Measurements from ENCODE around the gene PDE1C.
A peak's percentile ranks its signal among the peaks of the same experiment; 100 is the strongest.
"Not testable (repeated sequence)": the region's sequence is repeated elsewhere in the genome, so short reads cannot be mapped to it uniquely, and the experiment has no call there.

PDE1C gene

GRCh38 chr7:32076802-32077201 is 6.6 kb upstream of the PDE1C start:
- H3K4me1 ChIP-seq (ENCODE audit: control insufficient read depth, insufficient read depth, low read length); H3K27ac ChIP-seq (ENCODE audit: insufficient read depth, low read depth, low read length, poor library complexity, severe bottlenecking); H3K36me3 ChIP-seq (ENCODE audit: control insufficient read depth, insufficient read depth, low read length); H3K4me3 ChIP-seq (ENCODE audit: insufficient read depth, low read depth, low read length); H3K9me3 ChIP-seq (ENCODE audit: control insufficient read depth, low read length): not testable (repeated sequence)
- H3K27me3 ChIP-seq (ENCODE audit: control insufficient read depth, insufficient read depth, low read length, poor library complexity, severe bottlenecking) = peaks cover 13% of the 10 kb centered on the region
- WGBS, 2 experiments = 88 to 90% methylated on average over 5 of the region's 5 CpGs

GRCh38 chr7:32075612-32076011 is 5.4 kb upstream of the PDE1C start:
- Histone ChIP-seq H3K4me1 (ENCODE audit: control insufficient read depth, insufficient read depth, low read length) (no peaks in the 10 kb centered on the region), H3K27me3 (ENCODE audit: control insufficient read depth, insufficient read depth, low read length, poor library complexity, severe bottlenecking) (peaks cover 25% of the 10 kb centered on the region), H3K27ac (ENCODE audit: insufficient read depth, low read depth, low read length, poor library complexity, severe bottlenecking) (no peak overlapping the region), H3K36me3 (ENCODE audit: control insufficient read depth, insufficient read depth, low read length) (no peaks in the 10 kb centered on the region), H3K4me3 (ENCODE audit: insufficient read depth, low read depth, low read length) (no peak overlapping the region), H3K9me3 (ENCODE audit: control insufficient read depth, low read length) (no peaks in the 10 kb centered on the region)
- 95% methylated on average over 4 of the region's 4 CpGs for WGBS, 2 experiments

- 82 to 84% methylated on average over 9 of the region's 9 CpGs for WGBS, 2 experiments
- Histone ChIP-seq H3K4me1 (ENCODE audit: control insufficient read depth, insufficient read depth, low read length) (no peaks in the 10 kb centered on the region), H3K9me3 (ENCODE audit: control insufficient read depth, low read length) (no peaks in the 10 kb centered on the region), H3K27me3 (ENCODE audit: control insufficient read depth, insufficient read depth, low read length, poor library complexity, severe bottlenecking) (peaks cover 32% of the 10 kb centered on the region), H3K36me3 (ENCODE audit: control insufficient read depth, insufficient read depth, low read length) (no peaks in the 10 kb centered on the region), H3K27ac (ENCODE audit: insufficient read depth, low read depth, low read length, poor library complexity, severe bottlenecking) (no peak overlapping the region), H3K4me3 (ENCODE audit: insufficient read depth, low read depth, low read length) (no peak overlapping the region)
These were observed 4.8 kb upstream of the PDE1C start for GRCh38 chr7:32074787-32075585.

- H3K27me3 ChIP-seq (ENCODE audit: control insufficient read depth, insufficient read depth, low read length, poor library complexity, severe bottlenecking) = peaks cover 46% of the 10 kb centered on the region
- no peak overlapping the region for H3K4me3 ChIP-seq (ENCODE audit: insufficient read depth, low read depth, low read length)
- H3K4me1 ChIP-seq (ENCODE audit: control insufficient read depth, insufficient read depth, low read length) = no peaks in the 10 kb centered on the region
- no peak overlapping the region for H3K27ac ChIP-seq (ENCODE audit: insufficient read depth, low read depth, low read length, poor library complexity, severe bottlenecking)
- WGBS, 2 experiments = 93 to 98% methylated on average over 1 of the region's 1 CpG
- H3K36me3 ChIP-seq (ENCODE audit: control insufficient read depth, insufficient read depth, low read length) = no peaks in the 10 kb centered on the region
- H3K9me3 ChIP-seq (ENCODE audit: control insufficient read depth, low read length) = no peaks in the 10 kb centered on the region
These were observed 3.3 kb upstream of the PDE1C start for GRCh38 chr7:32073533-32073932.

GRCh38 chr7:32072397-32072796 is 2.2 kb upstream of the PDE1C start:
- H3K36me3 ChIP-seq (ENCODE audit: control insufficient read depth, insufficient read depth, low read length) = no peaks in the 10 kb centered on the region
- no peaks in the 10 kb centered on the region for H3K9me3 ChIP-seq (ENCODE audit: control insufficient read depth, low read length)
- H3K27ac ChIP-seq (ENCODE audit: insufficient read depth, low read depth, low read length, poor library complexity, severe bottlenecking) = no peak overlapping the region
- no peak overlapping the region for H3K4me3 ChIP-seq (ENCODE audit: insufficient read depth, low read depth, low read length)
- H3K4me1 ChIP-seq (ENCODE audit: control insufficient read depth, insufficient read depth, low read length) = no peaks in the 10 kb centered on the region
- 65 to 76% methylated on average over 1 of the region's 2 CpGs for WGBS, 2 experiments
- H3K27me3 ChIP-seq (ENCODE audit: control insufficient read depth, insufficient read depth, low read length, poor library complexity, severe bottlenecking) = peaks cover 57% of the 10 kb centered on the region

- Histone ChIP-seq H3K27ac (ENCODE audit: insufficient read depth, low read depth, low read length, poor library complexity, severe bottlenecking) (no peak overlapping the region), H3K27me3 (ENCODE audit: control insufficient read depth, insufficient read depth, low read length, poor library complexity, severe bottlenecking) (peaks cover 66% of the 10 kb centered on the region), H3K4me3 (ENCODE audit: insufficient read depth, low read depth, low read length) (peak overlapping the region; percentile 45), H3K36me3 (ENCODE audit: control insufficient read depth, insufficient read depth, low read length) (no peaks in the 10 kb centered on the region), H3K9me3 (ENCODE audit: control insufficient read depth, low read length) (no peaks in the 10 kb centered on the region), H3K4me1 (ENCODE audit: control insufficient read depth, insufficient read depth, low read length) (no peaks in the 10 kb centered on the region)
- 38 to 39% methylated on average over 5 of the region's 6 CpGs for WGBS, 2 experiments
These were observed 1.4 kb upstream of the PDE1C start for GRCh38 chr7:32071466-32072091.

- Histone ChIP-seq H3K4me1 (ENCODE audit: control insufficient read depth, insufficient read depth, low read length) (no peaks in the 10 kb centered on the region), H3K27ac (ENCODE audit: insufficient read depth, low read depth, low read length, poor library complexity, severe bottlenecking) (no peak overlapping the region), H3K27me3 (ENCODE audit: control insufficient read depth, insufficient read depth, low read length, poor library complexity, severe bottlenecking) (peaks cover 72% of the 10 kb centered on the region), H3K4me3 (ENCODE audit: insufficient read depth, low read depth, low read length) (peak overlapping the region; percentile 45), H3K9me3 (ENCODE audit: control insufficient read depth, low read length) (no peaks in the 10 kb centered on the region), H3K36me3 (ENCODE audit: control insufficient read depth, insufficient read depth, low read length) (no peaks in the 10 kb centered on the region)
- WGBS, 2 experiments = 6 to 7% methylated on average over 9 of the region's 9 CpGs
These were observed 179 bp downstream of the PDE1C start for GRCh38 chr7:32070051-32070405.

- H3K4me1 ChIP-seq (ENCODE audit: control insufficient read depth, insufficient read depth, low read length) = no peaks in the 10 kb centered on the region
- H3K27ac ChIP-seq (ENCODE audit: insufficient read depth, low read depth, low read length, poor library complexity, severe bottlenecking) = no peak overlapping the region
- H3K9me3 ChIP-seq (ENCODE audit: control insufficient read depth, low read length) = no peaks in the 10 kb centered on the region
- H3K36me3 ChIP-seq (ENCODE audit: control insufficient read depth, insufficient read depth, low read length) = no peaks in the 10 kb centered on the region
- no peak overlapping the region for H3K4me3 ChIP-seq (ENCODE audit: insufficient read depth, low read depth, low read length)
- peaks cover 72% of the 10 kb centered on the region for H3K27me3 ChIP-seq (ENCODE audit: control insufficient read depth, insufficient read depth, low read length, poor library complexity, severe bottlenecking)
These were observed 1.0 kb downstream of the PDE1C start for GRCh38 chr7:32069116-32069650.

GRCh38 chr7:32068411-32069101 is 1.7 kb downstream of the PDE1C start:
- Histone ChIP-seq H3K27me3 (ENCODE audit: control insufficient read depth, insufficient read depth, low read length, poor library complexity, severe bottlenecking) (peaks cover 72% of the 10 kb centered on the region), H3K36me3 (ENCODE audit: control insufficient read depth, insufficient read depth, low read length) (no peaks in the 10 kb centered on the region), H3K4me1 (ENCODE audit: control insufficient read depth, insufficient read depth, low read length) (no peaks in the 10 kb centered on the region), H3K27ac (ENCODE audit: insufficient read depth, low read depth, low read length, poor library complexity, severe bottlenecking) (no peak overlapping the region), H3K9me3 (ENCODE audit: control insufficient read depth, low read length) (no peaks in the 10 kb centered on the region), H3K4me3 (ENCODE audit: insufficient read depth, low read depth, low read length) (no peak overlapping the region)
- 87 to 92% methylated on average over 11 of the region's 11 CpGs for WGBS, 2 experiments

- Histone ChIP-seq H3K9me3 (ENCODE audit: control insufficient read depth, low read length) (no peaks in the 10 kb centered on the region), H3K36me3 (ENCODE audit: control insufficient read depth, insufficient read depth, low read length) (no peaks in the 10 kb centered on the region), H3K27me3 (ENCODE audit: control insufficient read depth, insufficient read depth, low read length, poor library complexity, severe bottlenecking) (peaks cover 55% of the 10 kb centered on the region), H3K27ac (ENCODE audit: insufficient read depth, low read depth, low read length, poor library complexity, severe bottlenecking) (no peak overlapping the region), H3K4me3 (ENCODE audit: insufficient read depth, low read depth, low read length) (no peak overlapping the region), H3K4me1 (ENCODE audit: control insufficient read depth, insufficient read depth, low read length) (no peaks in the 10 kb centered on the region)
- 60 to 69% methylated on average over 2 of the region's 2 CpGs for WGBS, 2 experiments
These were observed 3.8 kb downstream of the PDE1C start for GRCh38 chr7:32066441-32066840.

Measured in ectodermal cell (in vitro differentiated cells).